SK-N-SH treated with all-trans-retinoic acid at 6 μM for 48 hours (cell line): ENCODE data around the gene PLPP7.

Experiments
- ARNTL ChIP-seq: fragments of 450-650 bp; formaldehyde crosslinking; IDR thresholded peaks from 2 replicates; pipeline ENCODE4 v1.5.0; 2020; ENCODE audit warnings: low read depth, mild to moderate bottlenecking, moderate library complexity, borderline replicate concordance
- BACH2 ChIP-seq: fragments of 250-450 bp; sonication (Bioruptor Pico); IDR thresholded peaks from 2 replicates; pipeline ENCODE4 v1.9.0; 2021; ENCODE audit warnings: mild to moderate bottlenecking, borderline replicate concordance
- CSDC2 ChIP-seq: fragments of 250-450 bp; sonication (Bioruptor Pico); IDR thresholded peaks from 2 replicates; pipeline ENCODE4 v1.5.0; 2020; ENCODE audit warnings: mild to moderate bottlenecking, moderate library complexity
- ESRRG ChIP-seq: fragments of 250-450 bp; sonication (Bioruptor Pico); IDR thresholded peaks from 2 replicates; pipeline ENCODE4 v1.6.1; 2021; ENCODE audit warnings: mild to moderate bottlenecking
- OSR1 ChIP-seq: fragments of 250-450 bp; sonication (Bioruptor Pico); IDR thresholded peaks from 2 replicates; pipeline ENCODE4 v1.8.0; 2022; ENCODE audit warnings: moderate library complexity, mild to moderate bottlenecking, inconsistent platforms
- PPARA ChIP-seq: fragments of 250-450 bp; sonication (Bioruptor Pico); IDR thresholded peaks from 2 replicates; pipeline ENCODE4 v1.5.0; 2020; ENCODE audit warnings: mild to moderate bottlenecking, borderline replicate concordance
- ZFP3 ChIP-seq: fragments of 250-450 bp; sonication (Bioruptor Pico); IDR thresholded peaks from 2 replicates; pipeline ENCODE4 v1.5.0; 2020; ENCODE audit warnings: mild to moderate bottlenecking, moderate library complexity
- ZNF70 ChIP-seq: fragments of 450-650 bp; formaldehyde crosslinking; IDR thresholded peaks from 2 replicates; pipeline ENCODE4 v1.5.0; 2020; ENCODE audit warnings: mild to moderate bottlenecking, moderate library complexity
- ZNF8 ChIP-seq: fragments of 450-650 bp; formaldehyde crosslinking; IDR thresholded peaks from 2 replicates; pipeline ENCODE4 v1.5.0; 2020; ENCODE audit warnings: mild to moderate bottlenecking, moderate library complexity
- TF ChIP-seq, protein P1 (sequence below): fragments of 250-450 bp; sonication (Bioruptor Pico); IDR thresholded peaks from 2 replicates; pipeline ENCODE4 v1.5.1; 2021; ENCODE audit warnings: mild to moderate bottlenecking, moderate library complexity
- TF ChIP-seq, protein P2 (sequence below): fragments of 250-450 bp; sonication (Bioruptor Pico); IDR thresholded peaks from 2 replicates; pipeline ENCODE4 v1.8.0; 2020; ENCODE audit warnings: mild to moderate bottlenecking, moderate library complexity, borderline replicate concordance

DNA sequence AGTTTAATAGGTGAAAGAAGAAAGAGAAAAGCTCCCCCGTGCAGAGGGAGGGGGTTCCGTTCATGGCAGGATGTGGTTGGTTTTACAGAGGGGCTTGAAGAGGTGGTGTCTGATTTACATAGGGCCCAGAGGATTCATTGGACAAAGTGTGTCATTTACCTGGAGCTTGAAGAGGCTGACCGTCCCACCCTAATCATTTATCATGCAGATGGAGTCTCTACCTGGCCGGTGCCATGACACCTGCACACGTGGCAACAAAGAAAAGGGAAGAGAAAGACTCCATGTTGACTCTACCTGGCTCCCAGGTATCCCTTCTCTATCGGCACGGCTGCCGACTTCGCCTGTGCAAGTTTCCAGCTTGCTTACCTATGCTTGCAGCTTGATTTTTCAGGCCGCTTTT is 69.0 kb downstream of the PLPP7 start:
- TF ChIP-seq CSDC2 (CRISPR knock-in tag) = no peak
- TF ChIP-seq ZNF70 (CRISPR knock-in tag) = no peak
- no peak for TF ChIP-seq ZNF8
- TF ChIP-seq ARNTL (CRISPR knock-in tag) = no peak
- TF ChIP-seq, protein P1, sequence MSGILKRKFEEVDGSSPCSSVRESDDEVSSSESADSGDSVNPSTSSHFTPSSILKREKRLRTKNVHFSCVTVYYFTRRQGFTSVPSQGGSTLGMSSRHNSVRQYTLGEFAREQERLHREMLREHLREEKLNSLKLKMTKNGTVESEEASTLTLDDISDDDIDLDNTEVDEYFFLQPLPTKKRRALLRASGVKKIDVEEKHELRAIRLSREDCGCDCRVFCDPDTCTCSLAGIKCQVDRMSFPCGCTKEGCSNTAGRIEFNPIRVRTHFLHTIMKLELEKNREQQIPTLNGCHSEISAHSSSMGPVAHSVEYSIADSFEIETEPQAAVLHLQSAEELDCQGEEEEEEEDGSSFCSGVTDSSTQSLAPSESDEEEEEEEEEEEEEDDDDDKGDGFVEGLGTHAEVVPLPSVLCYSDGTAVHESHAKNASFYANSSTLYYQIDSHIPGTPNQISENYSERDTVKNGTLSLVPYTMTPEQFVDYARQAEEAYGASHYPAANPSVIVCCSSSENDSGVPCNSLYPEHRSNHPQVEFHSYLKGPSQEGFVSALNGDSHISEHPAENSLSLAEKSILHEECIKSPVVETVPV (CRISPR knock-in tag) = no peak
- no peak for TF ChIP-seq BACH2 (CRISPR knock-in tag)
- TF ChIP-seq, protein P2, sequence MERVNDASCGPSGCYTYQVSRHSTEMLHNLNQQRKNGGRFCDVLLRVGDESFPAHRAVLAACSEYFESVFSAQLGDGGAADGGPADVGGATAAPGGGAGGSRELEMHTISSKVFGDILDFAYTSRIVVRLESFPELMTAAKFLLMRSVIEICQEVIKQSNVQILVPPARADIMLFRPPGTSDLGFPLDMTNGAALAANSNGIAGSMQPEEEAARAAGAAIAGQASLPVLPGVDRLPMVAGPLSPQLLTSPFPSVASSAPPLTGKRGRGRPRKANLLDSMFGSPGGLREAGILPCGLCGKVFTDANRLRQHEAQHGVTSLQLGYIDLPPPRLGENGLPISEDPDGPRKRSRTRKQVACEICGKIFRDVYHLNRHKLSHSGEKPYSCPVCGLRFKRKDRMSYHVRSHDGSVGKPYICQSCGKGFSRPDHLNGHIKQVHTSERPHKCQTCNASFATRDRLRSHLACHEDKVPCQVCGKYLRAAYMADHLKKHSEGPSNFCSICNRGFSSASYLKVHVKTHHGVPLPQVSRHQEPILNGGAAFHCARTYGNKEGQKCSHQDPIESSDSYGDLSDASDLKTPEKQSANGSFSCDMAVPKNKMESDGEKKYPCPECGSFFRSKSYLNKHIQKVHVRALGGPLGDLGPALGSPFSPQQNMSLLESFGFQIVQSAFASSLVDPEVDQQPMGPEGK (CRISPR knock-in tag) = no peak
- no peak for TF ChIP-seq OSR1 (CRISPR knock-in tag)
- TF ChIP-seq ZFP3 (CRISPR knock-in tag) = no peak
- no peak for TF ChIP-seq PPARA
- no peak for TF ChIP-seq ESRRG (CRISPR knock-in tag)
